ENCODE data around the gene ANKRD13D.

DNA sequence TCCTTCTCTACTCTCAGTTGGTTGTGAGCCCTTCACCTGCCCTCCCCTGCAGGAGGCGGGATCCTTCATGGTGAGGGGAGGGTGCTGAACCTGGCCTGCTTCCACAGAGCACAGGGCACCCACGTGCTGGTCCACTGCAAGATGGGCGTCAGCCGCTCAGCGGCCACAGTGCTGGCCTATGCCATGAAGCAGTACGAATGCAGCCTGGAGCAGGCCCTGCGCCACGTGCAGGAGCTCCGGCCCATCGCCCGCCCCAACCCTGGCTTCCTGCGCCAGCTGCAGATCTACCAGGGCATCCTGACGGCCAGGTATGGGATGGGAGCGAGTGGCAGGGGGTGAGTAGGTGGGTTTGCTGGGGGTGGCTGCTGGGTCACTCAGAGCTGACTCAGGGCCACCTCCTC, 20.6 kb downstream of the ANKRD13D start:
- TF ChIP-seq CTCF (conservative IDR thresholded peaks at IDR 0.05; ENCODE audit: low read depth in 2 of 2) (no peak), CREB1 (CRISPR knock-in tag; IDR thresholded peaks at IDR 0.05; ENCODE audit: low read depth) (no peak), STAT1 (IDR thresholded peaks at IDR 0.05; ENCODE audit: unreplicated experiment) (no peak), EZH2 (IDR thresholded peaks at IDR 0.05; ENCODE audit: low read depth, unreplicated experiment) (no peak), POLR2AphosphoS5 (IDR thresholded peaks at IDR 0.05; ENCODE audit: low read depth) (no peak)
